Fibroblast of skin of left biceps (primary cell): ENCODE results near the gene SLMAP.
"Not testable (repeated sequence)": the region's sequence is repeated elsewhere in the genome, so short reads cannot be mapped to it uniquely, and the experiment has no call there.

Experiments used
- DNase-seq, 2 experiments: peaks; one replicate each; pipeline ENCODE4 v3.0.0-alpha.2; 2013; ENCODE audit warnings: low read depth in 2 of 2

Gene SLMAP

GRCh38 chr3:57826952-57827723 is 71.0 kb downstream of the SLMAP start:
- no peak for DNase-seq

DNA sequence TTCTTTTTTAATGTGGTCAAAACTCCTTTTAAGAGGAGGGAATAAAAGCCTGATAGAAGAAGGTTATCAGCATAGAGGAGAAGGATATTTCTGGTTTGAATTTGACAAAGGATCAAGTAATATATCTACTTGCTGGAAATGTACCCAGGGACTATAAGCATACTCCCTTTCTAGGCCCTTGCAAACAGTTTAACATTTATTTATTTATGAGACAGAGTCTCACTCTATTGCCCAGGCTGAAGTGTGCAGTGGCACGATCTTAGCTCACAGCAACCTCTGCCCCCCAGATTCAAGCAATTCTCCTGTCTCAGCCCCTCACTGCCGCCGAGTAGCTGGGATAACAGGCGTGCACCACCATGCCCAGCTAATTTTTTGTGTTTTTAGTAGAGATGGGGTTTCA is 71.6 kb downstream of the SLMAP start:
- DNase-seq, result no peak

- no peak for DNase-seq
Observed at GRCh38 chr3:57832486-57832885, 76.4 kb downstream of the SLMAP start.

GRCh38 chr3:57832900-57833313 is 76.8 kb downstream of the SLMAP start:
- no peak for DNase-seq

- no peak for DNase-seq
Observed at GRCh38 chr3:57833763-57834162, 77.7 kb downstream of the SLMAP start.

GRCh38 chr3:57837686-57838085 is 81.6 kb downstream of the SLMAP start:
- DNase-seq, result no peak

DNA sequence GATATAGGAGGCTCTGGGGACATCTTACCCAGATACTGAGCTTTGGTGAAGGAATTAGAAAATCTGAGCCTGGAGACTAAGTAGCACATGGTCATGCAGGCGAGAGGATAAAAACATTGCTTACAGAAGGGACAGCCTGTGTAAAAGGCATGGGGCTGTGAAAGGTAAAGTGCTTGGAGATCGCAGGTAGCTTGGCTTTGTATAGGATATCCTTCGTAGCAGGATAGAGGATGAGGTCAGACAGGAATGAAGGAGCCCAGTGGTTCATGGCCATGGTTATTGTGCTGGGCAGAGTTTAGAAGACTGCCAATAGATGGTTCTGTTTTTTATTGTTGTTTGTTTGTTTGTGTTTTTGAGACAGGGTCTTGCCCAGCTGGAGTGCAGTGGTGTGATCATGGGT is 82.5 kb downstream of the SLMAP start:
- DNase-seq, result no peak

DNA sequence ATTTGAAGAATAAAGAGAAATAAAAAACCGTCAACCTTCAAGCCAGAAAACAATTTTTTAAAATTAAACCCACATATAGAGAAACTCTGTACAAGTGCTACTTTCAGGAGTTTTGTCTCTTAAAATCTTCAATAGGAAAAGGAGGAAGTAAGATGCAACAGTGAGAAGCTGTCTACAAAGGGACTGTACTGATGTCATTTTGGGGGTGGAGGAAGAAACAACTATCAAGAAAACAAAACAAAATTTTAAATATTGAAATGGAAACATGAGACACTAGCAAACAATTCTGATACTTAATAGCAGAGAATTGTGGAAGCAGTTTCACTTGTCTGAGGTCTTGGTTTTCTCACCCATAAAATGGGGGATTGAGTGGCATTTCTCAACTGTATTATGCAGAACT is 84.4 kb downstream of the SLMAP start:
- no peak for DNase-seq

DNA sequence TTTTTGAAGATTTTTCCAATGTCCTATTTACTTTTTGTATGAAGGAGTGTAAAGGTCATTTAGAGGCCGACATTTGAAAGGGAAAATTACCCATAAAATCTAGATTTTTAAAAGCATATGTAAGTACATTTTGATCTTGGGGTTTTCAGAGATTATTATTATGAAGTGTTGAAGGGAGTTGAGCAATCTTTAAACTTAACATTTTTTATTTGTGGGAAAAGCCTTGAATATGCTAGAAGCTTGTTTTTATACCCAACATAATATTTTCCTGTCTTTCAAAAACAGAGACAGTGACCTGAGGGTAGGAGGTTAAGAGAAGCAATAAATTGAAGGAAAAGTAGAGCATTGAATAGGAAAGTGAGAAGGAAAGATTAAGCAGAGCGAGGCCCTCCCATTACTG is 85.7 kb downstream of the SLMAP start:
- DNase-seq, result no peak

GRCh38 chr3:57848177-57848738 is 92.1 kb downstream of the SLMAP start:
- DNase-seq, result no peak

DNA sequence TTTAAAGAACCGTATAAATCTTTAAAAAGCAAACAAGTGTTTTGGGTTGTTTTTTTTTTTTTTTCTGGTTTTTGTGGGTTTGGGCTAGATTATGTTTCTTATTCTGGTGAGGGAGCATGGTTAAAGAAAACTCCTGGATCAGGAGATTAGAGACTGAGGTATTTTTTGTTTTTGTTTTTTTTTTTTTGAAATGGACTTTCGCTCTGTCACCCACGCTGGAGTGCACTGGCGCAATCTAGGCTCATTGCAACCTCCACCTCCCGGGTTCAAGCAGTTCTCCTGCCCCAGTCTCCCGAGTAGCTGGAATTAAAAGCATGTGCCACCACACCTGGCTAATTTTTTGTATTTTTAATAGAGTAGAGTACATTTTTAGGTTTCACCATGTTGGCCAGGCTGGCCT is 95.2 kb downstream of the SLMAP start:
- DNase-seq, result no peak

DNA sequence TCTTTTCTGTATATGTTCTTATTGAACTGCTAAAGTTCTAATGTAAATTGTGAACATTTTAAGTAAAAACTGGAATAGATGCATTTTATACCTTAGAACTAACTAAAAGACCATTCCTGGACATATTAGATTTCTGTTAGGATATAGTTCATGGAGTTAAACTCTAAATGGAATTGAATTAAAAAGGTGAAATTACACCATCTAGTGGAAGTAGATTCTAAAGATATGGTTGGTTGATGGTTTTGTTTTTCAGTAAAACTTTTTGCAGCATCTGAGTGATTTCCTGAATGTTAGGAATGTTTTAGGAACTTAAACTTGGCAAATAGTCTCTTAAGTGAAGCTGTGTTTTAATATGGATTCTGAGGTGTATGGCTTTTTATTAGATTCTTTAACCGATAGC is 96.8 kb downstream of the SLMAP start:
- DNase-seq, result peak in 1 of 2 experiments; percentile 13

DNA sequence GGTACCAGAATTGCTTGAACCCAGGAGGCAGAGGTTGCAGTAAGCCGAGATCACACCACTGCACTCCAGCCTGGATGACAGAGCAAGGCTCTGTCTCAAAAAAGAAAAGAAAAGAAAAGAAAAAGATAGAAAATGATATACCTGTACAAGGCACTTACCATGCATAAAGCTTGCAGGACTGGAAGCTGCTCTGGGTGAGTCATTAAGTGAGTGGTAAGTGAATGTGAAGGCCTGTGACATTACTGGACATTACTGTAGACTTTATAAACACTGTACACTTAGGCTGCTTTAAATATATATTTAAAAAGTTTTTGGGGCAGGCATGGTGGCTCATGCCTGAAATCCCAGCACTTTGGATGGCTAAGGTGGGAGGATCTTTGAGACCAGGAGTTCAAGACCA is 99.2 kb downstream of the SLMAP start:
- no peak for DNase-seq

GRCh38 chr3:57855943-57856342 is 99.8 kb downstream of the SLMAP start:
- no peak for DNase-seq

GRCh38 chr3:57856675-57857074 is 100.6 kb downstream of the SLMAP start:
- no peak for DNase-seq

DNA sequence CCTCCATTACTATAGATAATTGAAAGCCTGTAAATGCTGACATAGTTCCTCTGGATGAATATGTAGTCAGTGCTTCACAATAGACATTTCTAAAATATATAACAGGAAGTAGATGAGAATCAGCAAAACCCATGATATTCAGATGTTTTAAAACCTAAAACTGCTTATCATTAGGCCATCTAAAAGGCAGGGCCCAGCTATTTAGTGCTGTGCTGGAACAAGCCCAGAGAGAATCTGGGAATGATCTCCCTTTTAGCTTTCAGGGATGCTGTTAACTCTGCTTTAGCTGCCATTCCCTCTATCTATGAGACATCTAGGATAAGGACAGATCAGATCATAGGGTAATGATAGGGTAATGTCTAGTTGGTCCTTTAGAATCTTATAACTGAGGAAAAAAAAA is 106.8 kb downstream of the SLMAP start:
- DNase-seq, result no peak

GRCh38 chr3:57863380-57863779 is 107.3 kb downstream of the SLMAP start:
- no peak for DNase-seq

DNA sequence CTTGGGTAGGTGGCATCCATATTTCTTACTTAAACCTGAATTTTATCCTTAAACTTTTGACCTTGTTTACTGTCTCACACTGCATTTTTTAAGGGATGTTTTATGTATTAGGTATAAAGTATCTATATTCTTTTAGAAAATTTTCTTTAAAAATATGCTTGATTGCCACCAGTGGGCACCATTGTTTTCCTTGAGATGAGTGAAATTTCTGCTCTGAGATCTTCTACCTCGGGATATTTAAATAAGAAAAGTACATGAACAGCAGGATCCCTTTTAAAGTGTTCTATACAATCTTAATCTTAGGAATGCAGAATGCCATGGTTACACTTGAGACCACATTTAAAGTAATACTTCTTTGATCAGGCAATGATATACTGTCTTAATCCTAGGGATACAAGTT is 108.7 kb downstream of the SLMAP start:
- peak in 1 of 2 experiments; percentile 5 for DNase-seq

DNA sequence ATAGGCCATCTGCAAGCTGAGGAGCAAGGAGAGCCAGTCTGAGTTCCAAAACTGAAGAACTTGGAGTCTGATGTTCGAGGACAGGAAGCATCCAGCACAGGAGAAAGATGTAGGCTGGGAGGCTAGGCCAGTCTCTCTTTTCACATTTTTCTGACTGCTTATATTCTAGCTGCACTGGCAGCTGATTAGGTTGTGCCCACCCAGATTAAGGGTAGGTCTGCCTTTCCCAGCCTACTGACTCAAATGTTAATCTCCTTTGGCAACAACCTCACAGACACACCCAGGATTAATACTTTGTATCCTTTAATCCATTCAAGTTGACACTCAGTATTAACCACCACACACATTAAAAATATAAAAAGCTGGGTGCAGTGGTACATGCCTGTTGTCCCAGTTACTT is 113.0 kb downstream of the SLMAP start:
- DNase-seq, result not testable (repeated sequence)

DNA sequence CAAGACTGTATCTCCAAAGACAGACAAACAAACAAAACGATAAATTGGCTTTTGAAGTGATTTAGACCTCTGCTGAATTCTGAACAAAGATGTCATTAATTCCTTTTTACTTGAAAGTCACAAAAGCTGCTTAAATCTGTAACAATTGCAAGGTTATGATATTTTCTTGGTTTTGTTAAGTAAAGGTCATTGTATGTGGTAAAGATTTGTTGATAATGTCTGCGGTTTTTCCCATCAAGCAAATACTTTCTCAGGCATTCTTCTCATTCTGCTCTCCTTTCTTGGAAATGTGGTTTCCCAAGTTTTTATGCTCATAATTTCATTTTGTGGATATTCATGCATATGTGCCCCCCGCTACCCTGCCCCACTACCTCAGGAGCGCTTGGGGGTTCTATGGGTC is 116.5 kb downstream of the SLMAP start:
- no peak for DNase-seq

DNA sequence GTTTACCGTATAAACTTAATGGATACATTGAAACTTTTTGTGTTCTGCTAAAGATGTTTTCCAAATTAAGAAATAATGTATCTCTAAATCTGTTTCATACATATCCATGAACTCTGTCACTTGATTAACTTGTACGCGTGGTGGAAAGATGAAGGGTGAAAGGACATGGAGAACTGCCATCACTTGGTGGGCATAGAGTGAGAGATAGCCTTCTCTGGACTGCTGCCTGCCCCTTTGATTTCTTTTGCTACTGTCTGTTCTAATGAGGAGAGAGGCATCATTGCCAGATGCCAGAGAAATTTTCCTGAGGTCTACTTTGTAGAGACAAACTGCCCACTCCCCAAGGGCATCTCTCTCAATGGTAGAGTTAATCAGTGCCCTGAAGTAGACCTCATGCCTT is 120.5 kb downstream of the SLMAP start:
- DNase-seq, result no peak

- DNase-seq, result no peak
Observed at GRCh38 chr3:57877116-57877515, 121.0 kb downstream of the SLMAP start.

- not testable (repeated sequence) for DNase-seq
Observed at GRCh38 chr3:57884436-57884835, 128.3 kb downstream of the SLMAP start.

DNA sequence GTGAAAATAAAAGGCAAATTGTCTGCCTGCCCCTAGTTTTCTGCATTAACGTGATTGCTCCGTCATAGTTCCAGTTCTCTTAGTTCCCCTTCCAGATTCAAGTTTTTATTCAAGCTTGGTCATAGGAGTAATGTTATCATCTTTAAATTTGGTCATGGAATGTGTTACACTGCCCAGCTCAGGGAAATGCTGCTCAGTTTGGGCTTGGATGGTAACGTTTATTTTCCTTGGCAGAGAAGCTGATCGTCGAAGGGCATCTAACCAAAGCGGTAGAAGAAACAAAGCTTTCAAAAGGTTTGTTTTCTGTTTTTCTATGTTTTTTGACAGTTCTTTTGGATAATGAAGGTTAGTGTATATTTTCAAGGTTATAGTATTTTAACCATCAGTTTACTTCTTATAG is 133.7 kb downstream of the SLMAP start:
- no peak for DNase-seq
